Choroid plexus epithelial cell (primary cell): ENCODE data around the gene GALNT14.

Experiments used
- DNase-seq: peaks from one replicate; pipeline ENCODE4 v3.0.0-alpha.2; 2010; ENCODE audit warnings: low read depth
- H3K4me3 ChIP-seq: 2 replicates; pipeline ENCODE4 v1.5.1; 2011; ENCODE audit warnings: low read depth, mild to moderate bottlenecking, control low read depth, low read length, moderate library complexity
- CTCF ChIP-seq: conservative IDR thresholded peaks from 2 replicates; pipeline ENCODE4 v1.5.1; 2011; ENCODE audit warnings: low read depth, mild to moderate bottlenecking, control low read depth, inconsistent platforms, low read length, moderate library complexity

The GALNT14 gene

GRCh38 chr2:31168291-31168690 is 30.1 kb upstream of the GALNT14 start:
- no peak for TF ChIP-seq CTCF
- peak; percentile 5 for DNase-seq
- H3K4me3 ChIP-seq = no peak overlapping the region

GRCh38 chr2:31166925-31167324 is 28.7 kb upstream of the GALNT14 start:
- DNase-seq = no peak
- no peak overlapping the region for H3K4me3 ChIP-seq
- no peak for TF ChIP-seq CTCF

- TF ChIP-seq CTCF = no peak
- no peak overlapping the region for H3K4me3 ChIP-seq
- no peak for DNase-seq
These were observed 24.8 kb upstream of the GALNT14 start for GRCh38 chr2:31163011-31163539.

GRCh38 chr2:31161637-31162036 is 23.4 kb upstream of the GALNT14 start:
- no peak overlapping the region for H3K4me3 ChIP-seq
- no peak for DNase-seq
- no peak for TF ChIP-seq CTCF

- DNase-seq = no peak
- TF ChIP-seq CTCF = no peak
- no peak overlapping the region for H3K4me3 ChIP-seq
These were observed 13.3 kb upstream of the GALNT14 start for GRCh38 chr2:31151501-31151900.

GRCh38 chr2:31150120-31150670 is 12.0 kb upstream of the GALNT14 start:
- no peak for TF ChIP-seq CTCF
- DNase-seq = no peak
- no peak overlapping the region for H3K4me3 ChIP-seq

- TF ChIP-seq CTCF = no peak
- DNase-seq = no peak
- no peak overlapping the region for H3K4me3 ChIP-seq
These were observed 10.3 kb upstream of the GALNT14 start for GRCh38 chr2:31148514-31148913.
